HG03103 (cell line): Measurements from ENCODE around the gene CCS.
A peak's percentile ranks its signal among the peaks of the same experiment; 100 is the strongest.
"Not testable (repeated sequence)": the region's sequence is repeated elsewhere in the genome, so short reads cannot be mapped to it uniquely, and the experiment has no call there.

Source experiments
- ATAC-seq: cut with Tn5 transposase; IDR thresholded peaks from one replicate; pipeline ENCODE4 v1.9.1; 2021; ENCODE audit warnings: low read depth; ENCODE audit not compliant: unreplicated experiment

CCS gene

GRCh38 chr11:66592457-66593302 lies at the start of gene CCS, which contains the start of gene CCDC87:
TSS of gene CCS (plus strand) at chr11:66593185. CDS start at chr11:66593262, 77 bp downstream.
TSS of gene CCDC87 (minus strand) at chr11:66593063. CDS start at chr11:66593015, 48 bp downstream.
- peak; percentile 90 for ATAC-seq

GRCh38 chr11:66543263-66544107 lies 49.5 kb upstream of the CCS start:
- no peak for ATAC-seq

GRCh38 chr11:66544952-66545351 lies 48.0 kb upstream of the CCS start:
- not testable (repeated sequence) for ATAC-seq

- ATAC-seq = peak; percentile 71
Measured at GRCh38 chr11:66545701-66546367, 47.2 kb upstream of the CCS start, which contains the start of gene ZDHHC24. TSS of gene ZDHHC24 (minus strand) at chr11:66546048. CDS start at chr11:66546003, 45 bp downstream.

GRCh38 chr11:66546368-66546965 lies 46.5 kb upstream of the CCS start, which contains the start of gene ACTN3:
TSS of gene ACTN3 (plus strand) at chr11:66546903. CDS start at chr11:66546938, 35 bp downstream.
- peak; percentile 6 for ATAC-seq

GRCh38 chr11:66546966-66547661 lies 45.9 kb upstream of the CCS start:
- no peak for ATAC-seq

GRCh38 chr11:66547662-66548009 lies 45.3 kb upstream of the CCS start:
- no peak for ATAC-seq

GRCh38 chr11:66548041-66548440 lies 44.9 kb upstream of the CCS start:
- no peak for ATAC-seq

GRCh38 chr11:66548774-66549630 lies 44.0 kb upstream of the CCS start:
- no peak for ATAC-seq

- no peak for ATAC-seq
Measured at GRCh38 chr11:66549696-66550095, 43.3 kb upstream of the CCS start.

- ATAC-seq = no peak
Measured at GRCh38 chr11:66550887-66551286, 42.1 kb upstream of the CCS start.

GRCh38 chr11:66554602-66555001 lies 38.4 kb upstream of the CCS start:
- no peak for ATAC-seq

GRCh38 chr11:66555416-66555815 lies 37.6 kb upstream of the CCS start:
- no peak for ATAC-seq

- ATAC-seq = no peak
Measured at GRCh38 chr11:66556086-66556485, 36.9 kb upstream of the CCS start.

GRCh38 chr11:66557733-66558326 lies 35.2 kb upstream of the CCS start:
- ATAC-seq = no peak

- ATAC-seq = no peak
Measured at GRCh38 chr11:66559142-66559865, 33.7 kb upstream of the CCS start.

- ATAC-seq = no peak
Measured at GRCh38 chr11:66559866-66560676, 32.9 kb upstream of the CCS start.
